Astrocyte (in vitro differentiated cells and primary cell): ENCODE data around the gene S100P. TPM values are rescaled to one million over a fixed set of nuclear protein-coding genes. Genes with fewer than 3 reads are reported as not detected.

ENCODE experiments used
- DNase-seq: peaks from one replicate; pipeline ENCODE4 v3.0.0-alpha.2; 2010; ENCODE audit warnings: low read depth
- FAIRE-seq: peaks from 2 replicates; lab custom pipeline; 2011; peaks lifted over from hg19 to GRCh38; lab: Jason Lieb, UNC
- H2AFZ ChIP-seq: 2 replicates; pipeline ENCODE4 v1.6.0; 2012; ENCODE audit warnings: low read depth, low read length, inconsistent platforms
- H3K27ac ChIP-seq: 2 replicates; pipeline ENCODE4 v1.5.1; 2011; ENCODE audit warnings: low read depth, low read length, inconsistent platforms
- H3K27me3 ChIP-seq: 2 replicates; pipeline ENCODE4 v1.6.0; 2011; ENCODE audit warnings: low read length, inconsistent platforms; ENCODE audit not compliant: insufficient read depth
- H3K36me3 ChIP-seq: 2 replicates; pipeline ENCODE4 v1.5.1; 2011; ENCODE audit warnings: low read length, inconsistent platforms; ENCODE audit not compliant: insufficient read depth
- H3K4me1 ChIP-seq: 2 replicates; pipeline ENCODE4 v1.5.1; 2011; ENCODE audit warnings: low read length, inconsistent platforms; ENCODE audit not compliant: insufficient read depth
- H3K4me2 ChIP-seq: 2 replicates; pipeline ENCODE4 v1.6.0; 2012; ENCODE audit warnings: low read length, inconsistent platforms
- H3K4me3 ChIP-seq: 2 replicates; pipeline ENCODE4 v1.5.1; 2011; ENCODE audit warnings: low read depth, mild to moderate bottlenecking, low read length, inconsistent platforms; ENCODE audit not compliant: insufficient read depth
- H3K79me2 ChIP-seq: 2 replicates; pipeline ENCODE4 v1.6.0; 2012; ENCODE audit warnings: mild to moderate bottlenecking, low read length, inconsistent platforms; ENCODE audit not compliant: insufficient read depth
- H3K9ac ChIP-seq: 2 replicates; pipeline ENCODE4 v1.6.0; 2012; ENCODE audit warnings: mild to moderate bottlenecking, low read length, inconsistent platforms
- H3K9me3 ChIP-seq: 2 replicates; pipeline ENCODE4 v1.5.1; 2012; ENCODE audit warnings: low read depth, mild to moderate bottlenecking, low read length, inconsistent platforms; ENCODE audit not compliant: insufficient read depth
- H4K20me1 ChIP-seq: 2 replicates; pipeline ENCODE4 v1.6.0; 2012; ENCODE audit warnings: low read length, inconsistent platforms; ENCODE audit not compliant: insufficient read depth
- H3K27ac Mint-ChIP-seq: one replicate; pipeline ENCODE4 v1.8.0; 2021; ENCODE audit warnings: mild to moderate bottlenecking, mixed read lengths; ENCODE audit not compliant: unreplicated experiment
- H3K27me3 Mint-ChIP-seq: one replicate; pipeline ENCODE4 v1.8.0; 2021; ENCODE audit warnings: low read depth, mixed read lengths; ENCODE audit not compliant: unreplicated experiment
- H3K36me3 Mint-ChIP-seq: one replicate; pipeline ENCODE4 v1.8.0; 2021; ENCODE audit warnings: low read depth, mixed read lengths; ENCODE audit not compliant: unreplicated experiment
- H3K4me1 Mint-ChIP-seq: one replicate; pipeline ENCODE4 v1.8.0; 2021; ENCODE audit warnings: low read depth, mixed read lengths; ENCODE audit not compliant: unreplicated experiment
- H3K4me3 Mint-ChIP-seq: one replicate; pipeline ENCODE4 v1.8.0; 2021; ENCODE audit warnings: mild to moderate bottlenecking, moderate library complexity, mixed read lengths; ENCODE audit not compliant: unreplicated experiment
- H3K9me3 Mint-ChIP-seq: one replicate; pipeline ENCODE4 v1.8.0; 2021; ENCODE audit warnings: mild to moderate bottlenecking, mixed read lengths; ENCODE audit not compliant: unreplicated experiment
- EZH2 ChIP-seq: IDR thresholded peaks from 2 replicates; pipeline ENCODE4 v1.6.1; 2012; ENCODE audit warnings: mild to moderate bottlenecking, low read length, inconsistent platforms; ENCODE audit not compliant: insufficient read depth
- total RNA-seq: library from RNA; stranded (reverse); gene quantifications from 2 replicates; pipeline ENCODE4 v1.2.1, GENCODE V29; 2021
- TF ChIP-seq, protein P1 (sequence below): IDR thresholded peaks from 2 replicates; pipeline ENCODE4 v1.5.1; 2011; ENCODE audit warnings: low read depth, mild to moderate bottlenecking, inconsistent platforms, low read length, moderate library complexity; ENCODE audit not compliant: insufficient read depth

Gene S100P
- total RNA-seq, 1 donor from 2014 or later = not detected

DNA sequence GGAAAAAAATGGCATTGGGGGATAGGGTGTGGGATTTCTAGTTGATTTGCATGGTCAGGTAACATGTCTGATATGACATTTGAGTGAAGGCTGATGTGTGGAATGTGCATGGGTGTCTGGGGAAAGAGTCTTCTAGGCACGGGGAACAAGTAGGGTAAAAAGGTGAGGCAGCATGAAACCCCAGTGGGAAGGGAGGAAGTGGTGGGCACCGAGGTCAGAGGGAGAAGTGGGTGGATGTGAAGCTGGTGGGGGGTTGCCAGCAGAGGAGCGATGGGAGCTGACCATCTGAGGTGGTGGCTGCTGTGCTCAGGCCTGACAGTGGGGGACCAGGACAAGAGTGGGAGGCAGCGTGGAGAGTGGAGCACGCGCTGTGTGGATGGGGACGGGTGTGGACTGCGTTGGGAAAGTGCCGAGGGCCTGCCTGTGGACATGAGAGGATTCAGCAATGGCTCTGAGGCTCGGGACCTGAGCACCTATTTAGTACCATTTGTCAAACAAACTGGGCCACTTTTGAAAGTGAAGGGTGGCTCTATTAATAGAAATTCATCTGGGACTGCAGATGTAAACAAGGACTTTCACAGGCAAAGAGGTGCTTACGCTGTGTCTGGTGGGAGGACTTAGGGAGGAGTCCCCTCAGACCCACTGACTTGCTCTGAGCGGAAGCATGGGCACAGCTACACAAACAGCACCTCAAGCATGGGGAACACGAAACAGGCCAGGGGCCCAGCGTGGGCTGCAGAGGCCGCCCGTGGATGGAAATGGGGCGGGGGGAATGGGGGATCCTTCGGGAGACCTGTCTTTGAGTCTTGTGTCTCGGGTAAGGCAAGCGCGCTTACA, 16.7 kb upstream of the S100P start:
- no peak for DNase-seq
- peaks cover 44% of the 10 kb centered on the region for H4K20me1 ChIP-seq
- H3K4me2 ChIP-seq = peak overlapping the region; percentile 97
- peaks cover 28% of the 10 kb centered on the region for H3K4me1 Mint-ChIP-seq
- no peaks in the 10 kb centered on the region for H3K27me3 Mint-ChIP-seq
- peak overlapping the region; percentile 73 for H3K4me3 Mint-ChIP-seq
- H2AFZ ChIP-seq = no peak overlapping the region
- no peaks in the 10 kb centered on the region for H3K36me3 ChIP-seq
- no peak overlapping the region for H3K27ac ChIP-seq
- no peak overlapping the region for H3K27ac Mint-ChIP-seq
- H3K4me1 ChIP-seq = peaks cover 23% of the 10 kb centered on the region
- H3K9ac ChIP-seq = no peak overlapping the region
- TF ChIP-seq EZH2 = no peak
- H3K79me2 ChIP-seq = peaks cover 35% of the 10 kb centered on the region
- H3K9me3 ChIP-seq = no peaks in the 10 kb centered on the region
- H3K27me3 ChIP-seq = no peaks in the 10 kb centered on the region
- no peak overlapping the region for H3K4me3 ChIP-seq
- no peak for FAIRE-seq
- H3K9me3 Mint-ChIP-seq = peaks cover 7% of the 10 kb centered on the region
- H3K36me3 Mint-ChIP-seq = peaks cover 30% of the 10 kb centered on the region

DNA sequence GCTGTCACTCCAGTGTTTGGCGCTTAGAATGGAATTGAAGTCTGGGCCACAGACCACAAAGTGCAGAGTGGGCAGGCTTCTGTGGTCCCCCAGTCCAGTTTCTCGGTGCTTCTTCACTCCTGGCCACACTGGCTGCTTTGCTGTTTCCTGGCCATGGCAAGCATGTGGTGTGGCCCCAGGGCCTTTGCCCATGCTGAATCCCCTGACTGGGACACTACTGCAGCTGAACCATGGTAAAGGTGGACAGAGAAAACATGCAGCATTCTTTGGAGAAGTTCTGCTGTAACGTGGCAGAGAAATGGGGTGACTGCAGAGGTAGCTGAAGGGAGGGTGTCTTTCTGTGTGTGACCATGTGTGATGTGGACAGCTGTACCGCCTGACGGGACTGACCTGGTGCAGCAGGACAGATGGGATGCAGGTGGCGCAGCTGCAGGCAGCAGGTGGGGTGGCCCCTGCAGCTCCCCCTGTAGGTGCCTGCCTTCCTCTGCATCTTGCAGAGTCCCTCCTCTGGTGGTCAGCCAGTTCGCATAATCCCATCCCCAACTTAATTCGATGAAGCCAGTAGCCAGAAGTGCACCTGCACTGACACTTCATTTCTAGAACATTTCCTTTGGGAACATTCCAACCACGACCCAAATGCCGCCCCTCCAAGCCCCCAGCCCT, 13.2 kb upstream of the S100P start:
- H3K9me3 Mint-ChIP-seq = peaks cover 7% of the 10 kb centered on the region
- no peak overlapping the region for H3K27ac Mint-ChIP-seq

DNA sequence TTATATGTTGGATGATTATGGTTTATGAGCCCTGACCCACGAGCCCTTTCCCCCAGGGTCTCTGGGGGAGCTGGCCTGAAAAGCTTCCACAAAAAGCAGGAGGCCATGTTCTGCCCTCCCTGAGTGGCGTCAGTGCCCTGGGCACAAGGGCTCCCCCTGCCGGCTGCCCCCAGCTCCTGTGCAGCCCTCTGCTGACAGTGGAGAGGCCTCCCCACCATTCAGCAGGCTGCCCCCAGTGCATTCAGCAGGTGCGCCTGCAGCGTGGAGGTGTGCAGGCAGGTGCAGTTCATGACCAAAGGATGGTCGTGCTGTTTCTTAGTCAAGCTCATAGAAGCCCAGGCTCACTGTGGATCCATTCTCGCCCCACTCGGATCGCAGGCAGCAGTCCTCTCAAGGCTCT, 12.5 kb upstream of the S100P start:
- H2AFZ ChIP-seq = no peak overlapping the region

More for the DNA sequence above, 13.2 kb upstream of the S100P start:
- peaks cover 24% of the 10 kb centered on the region for H3K79me2 ChIP-seq
- no peaks in the 10 kb centered on the region for H3K9me3 ChIP-seq
- DNase-seq = no peak
- H3K4me1 Mint-ChIP-seq = peaks cover 20% of the 10 kb centered on the region
- H2AFZ ChIP-seq = no peak overlapping the region
- no peak for TF ChIP-seq EZH2
- TF ChIP-seq, protein P1, sequence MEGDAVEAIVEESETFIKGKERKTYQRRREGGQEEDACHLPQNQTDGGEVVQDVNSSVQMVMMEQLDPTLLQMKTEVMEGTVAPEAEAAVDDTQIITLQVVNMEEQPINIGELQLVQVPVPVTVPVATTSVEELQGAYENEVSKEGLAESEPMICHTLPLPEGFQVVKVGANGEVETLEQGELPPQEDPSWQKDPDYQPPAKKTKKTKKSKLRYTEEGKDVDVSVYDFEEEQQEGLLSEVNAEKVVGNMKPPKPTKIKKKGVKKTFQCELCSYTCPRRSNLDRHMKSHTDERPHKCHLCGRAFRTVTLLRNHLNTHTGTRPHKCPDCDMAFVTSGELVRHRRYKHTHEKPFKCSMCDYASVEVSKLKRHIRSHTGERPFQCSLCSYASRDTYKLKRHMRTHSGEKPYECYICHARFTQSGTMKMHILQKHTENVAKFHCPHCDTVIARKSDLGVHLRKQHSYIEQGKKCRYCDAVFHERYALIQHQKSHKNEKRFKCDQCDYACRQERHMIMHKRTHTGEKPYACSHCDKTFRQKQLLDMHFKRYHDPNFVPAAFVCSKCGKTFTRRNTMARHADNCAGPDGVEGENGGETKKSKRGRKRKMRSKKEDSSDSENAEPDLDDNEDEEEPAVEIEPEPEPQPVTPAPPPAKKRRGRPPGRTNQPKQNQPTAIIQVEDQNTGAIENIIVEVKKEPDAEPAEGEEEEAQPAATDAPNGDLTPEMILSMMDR = no peak
- peaks cover 34% of the 10 kb centered on the region for H4K20me1 ChIP-seq
- H3K27ac ChIP-seq = no peak overlapping the region
- peak overlapping the region; percentile 40 for H3K4me3 Mint-ChIP-seq
- no peaks in the 10 kb centered on the region for H3K27me3 ChIP-seq
- H3K36me3 ChIP-seq = no peaks in the 10 kb centered on the region
- no peak overlapping the region for H3K4me3 ChIP-seq
- no peak for FAIRE-seq
- H3K27me3 Mint-ChIP-seq = no peaks in the 10 kb centered on the region
- H3K9ac ChIP-seq = no peak overlapping the region
- H3K36me3 Mint-ChIP-seq = peaks cover 28% of the 10 kb centered on the region
- no peak overlapping the region for H3K4me2 ChIP-seq
- peaks cover 9% of the 10 kb centered on the region for H3K4me1 ChIP-seq

More for the DNA sequence above, 12.5 kb upstream of the S100P start:
- peaks cover 25% of the 10 kb centered on the region for H3K36me3 Mint-ChIP-seq
- no peak overlapping the region for H3K4me3 Mint-ChIP-seq
- no peaks in the 10 kb centered on the region for H3K27me3 ChIP-seq
- DNase-seq = no peak
- peaks cover 14% of the 10 kb centered on the region for H3K4me1 Mint-ChIP-seq
- H3K9me3 ChIP-seq = no peaks in the 10 kb centered on the region
- no peak for FAIRE-seq
- H3K27ac ChIP-seq = no peak overlapping the region
- H3K4me3 ChIP-seq = no peak overlapping the region
- peaks cover 7% of the 10 kb centered on the region for H3K9me3 Mint-ChIP-seq
- H3K79me2 ChIP-seq = peaks cover 17% of the 10 kb centered on the region
- no peak for TF ChIP-seq EZH2
- TF ChIP-seq, protein P1 = no peak
- peaks cover 2% of the 10 kb centered on the region for H3K4me1 ChIP-seq
- H4K20me1 ChIP-seq = peaks cover 27% of the 10 kb centered on the region
- no peaks in the 10 kb centered on the region for H3K27me3 Mint-ChIP-seq
- H3K4me2 ChIP-seq = no peak overlapping the region
- H3K36me3 ChIP-seq = no peaks in the 10 kb centered on the region
- no peak overlapping the region for H3K27ac Mint-ChIP-seq
- H3K9ac ChIP-seq = no peak overlapping the region
